GM19043 (cell line): Measurements from ENCODE around the gene CLN6.
"Not testable (repeated sequence)": the region's sequence is repeated elsewhere in the genome, so short reads cannot be mapped to it uniquely, and the experiment has no call there.

ENCODE experiments used
- ATAC-seq: cut with Tn5 transposase; IDR thresholded peaks from one replicate; pipeline ENCODE4 v1.9.1; 2021; ENCODE audit warnings: low read depth; ENCODE audit not compliant: unreplicated experiment

Gene CLN6

GRCh38 chr15:68224546-68225250, 4.8 kb downstream of the CLN6 start:
- no peak for ATAC-seq

- no peak for ATAC-seq
These were observed 5.4 kb downstream of the CLN6 start for GRCh38 chr15:68224108-68224507.

- no peak for ATAC-seq
These were observed 6.4 kb downstream of the CLN6 start for GRCh38 chr15:68223171-68223570.

GRCh38 chr15:68222432-68222743, 7.1 kb downstream of the CLN6 start:
- not testable (repeated sequence) for ATAC-seq

- not testable (repeated sequence) for ATAC-seq
These were observed 7.7 kb downstream of the CLN6 start for GRCh38 chr15:68221530-68222431.

GRCh38 chr15:68220967-68221366, 8.6 kb downstream of the CLN6 start:
- ATAC-seq: no peak

- ATAC-seq: no peak
These were observed 9.0 kb downstream of the CLN6 start for GRCh38 chr15:68220489-68220888.

GRCh38 chr15:68218847-68219798, 10.4 kb downstream of the CLN6 start:
- no peak for ATAC-seq

- no peak for ATAC-seq
These were observed 11.2 kb downstream of the CLN6 start for GRCh38 chr15:68218331-68218730.

- no peak for ATAC-seq
These were observed 12.2 kb downstream of the CLN6 start for GRCh38 chr15:68217341-68217740.

GRCh38 chr15:68214838-68215254, 14.7 kb downstream of the CLN6 start:
- ATAC-seq: no peak

- no peak for ATAC-seq
These were observed 15.3 kb downstream of the CLN6 start for GRCh38 chr15:68213991-68214837.

GRCh38 chr15:68213491-68213845, 16.1 kb downstream of the CLN6 start:
- ATAC-seq: not testable (repeated sequence)

- ATAC-seq: no peak
These were observed 17.7 kb downstream of the CLN6 start for GRCh38 chr15:68211656-68212320.

- no peak for ATAC-seq
These were observed 18.5 kb downstream of the CLN6 start for GRCh38 chr15:68210821-68211655.

- no peak for ATAC-seq
These were observed 19.1 kb downstream of the CLN6 start for GRCh38 chr15:68210409-68210756.

GRCh38 chr15:68209735-68210408, 19.7 kb downstream of the CLN6 start:
- ATAC-seq: no peak

- ATAC-seq: no peak
These were observed 20.3 kb downstream of the CLN6 start for GRCh38 chr15:68209272-68209671.
